Fibroblast of skin of right quadriceps (primary cell): ENCODE results near the gene PLCL2.
"Not testable (repeated sequence)": the region's sequence is repeated elsewhere in the genome, so short reads cannot be mapped to it uniquely, and the experiment has no call there.

Experiments
- DNase-seq: peaks from one replicate; pipeline ENCODE4 v3.0.0-alpha.2; 2013

The PLCL2 gene

GRCh38 chr3:17128671-17129070 is 243.9 kb downstream of the PLCL2 start:
- DNase-seq, result not testable (repeated sequence)

DNA sequence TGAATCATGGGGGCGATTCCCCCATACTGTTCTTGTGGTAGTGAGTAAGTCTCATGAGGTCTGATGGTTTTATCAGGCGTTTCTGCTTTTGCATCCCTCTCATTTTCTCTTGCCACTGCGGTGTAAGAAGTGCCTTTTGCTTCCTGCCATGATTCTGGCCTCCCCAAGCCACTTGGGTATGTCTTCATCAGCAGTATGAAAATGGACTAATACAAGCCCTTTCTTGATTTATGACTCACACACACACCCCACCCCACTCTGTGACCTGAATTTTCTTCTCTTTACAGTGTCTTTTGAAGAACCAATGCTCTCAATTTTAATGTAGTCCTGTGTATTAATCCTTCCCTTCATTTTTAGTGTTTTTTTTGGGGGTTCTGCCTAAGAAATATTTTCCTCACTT is 244.8 kb downstream of the PLCL2 start:
- DNase-seq, result no peak

DNA sequence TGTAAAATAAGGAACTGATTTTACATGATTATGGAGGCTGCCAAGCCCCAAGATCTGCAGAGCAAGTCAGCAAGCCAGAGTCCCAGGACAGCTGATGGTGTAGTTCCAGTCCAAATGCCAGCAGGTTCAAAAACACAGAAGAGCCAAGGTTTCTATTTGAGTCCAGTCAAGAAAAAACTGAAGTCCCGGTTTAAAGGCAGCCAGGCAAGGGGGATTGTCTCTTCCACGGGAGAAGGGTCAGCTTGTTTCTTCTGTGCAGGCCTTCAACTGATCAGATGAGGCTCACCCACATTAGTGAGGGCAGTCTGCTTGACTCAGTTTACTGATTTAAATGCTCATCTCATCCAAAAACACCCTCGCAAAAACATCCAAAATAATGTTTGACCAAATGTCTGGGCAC is 246.2 kb downstream of the PLCL2 start:
- no peak for DNase-seq

DNA sequence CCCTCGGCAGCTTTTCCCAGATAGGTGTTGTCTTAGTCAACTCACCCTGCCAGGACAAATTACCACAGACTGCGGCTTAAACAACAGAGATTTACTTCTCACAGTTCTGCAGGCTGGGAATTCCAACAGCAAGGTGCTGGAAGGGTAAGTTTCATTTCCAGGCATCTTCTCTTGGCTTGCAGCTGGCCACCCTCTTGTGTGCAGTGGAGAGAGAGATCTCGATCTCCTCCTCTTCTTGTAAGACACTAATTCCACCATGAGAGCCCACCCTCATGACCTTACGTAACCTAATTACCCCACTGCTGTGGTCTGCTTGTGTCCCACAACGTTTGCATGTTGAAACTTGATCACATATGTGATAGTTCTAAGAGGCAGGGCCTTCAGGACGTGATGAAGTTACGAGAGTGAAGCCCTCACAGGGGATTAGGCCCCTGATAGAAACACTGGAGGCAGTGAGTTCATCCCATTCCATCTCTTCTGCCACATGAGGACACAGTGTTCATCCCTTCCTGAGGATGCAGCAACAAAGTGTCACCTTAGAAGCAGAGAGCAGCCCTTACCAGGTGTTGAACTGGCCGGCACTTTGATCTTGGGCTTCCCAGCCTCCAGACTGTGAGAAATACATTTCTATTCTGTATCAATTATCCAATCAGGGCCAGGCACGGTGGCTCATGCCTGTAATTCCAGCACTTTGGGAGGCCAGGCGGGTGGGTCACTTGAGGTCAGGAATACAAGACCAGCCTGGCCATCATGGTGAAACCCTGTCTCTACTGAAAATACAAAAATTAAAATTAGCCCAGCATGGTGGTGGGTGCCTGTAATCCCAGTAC is 247.7 kb downstream of the PLCL2 start:
- DNase-seq, result no peak

DNA sequence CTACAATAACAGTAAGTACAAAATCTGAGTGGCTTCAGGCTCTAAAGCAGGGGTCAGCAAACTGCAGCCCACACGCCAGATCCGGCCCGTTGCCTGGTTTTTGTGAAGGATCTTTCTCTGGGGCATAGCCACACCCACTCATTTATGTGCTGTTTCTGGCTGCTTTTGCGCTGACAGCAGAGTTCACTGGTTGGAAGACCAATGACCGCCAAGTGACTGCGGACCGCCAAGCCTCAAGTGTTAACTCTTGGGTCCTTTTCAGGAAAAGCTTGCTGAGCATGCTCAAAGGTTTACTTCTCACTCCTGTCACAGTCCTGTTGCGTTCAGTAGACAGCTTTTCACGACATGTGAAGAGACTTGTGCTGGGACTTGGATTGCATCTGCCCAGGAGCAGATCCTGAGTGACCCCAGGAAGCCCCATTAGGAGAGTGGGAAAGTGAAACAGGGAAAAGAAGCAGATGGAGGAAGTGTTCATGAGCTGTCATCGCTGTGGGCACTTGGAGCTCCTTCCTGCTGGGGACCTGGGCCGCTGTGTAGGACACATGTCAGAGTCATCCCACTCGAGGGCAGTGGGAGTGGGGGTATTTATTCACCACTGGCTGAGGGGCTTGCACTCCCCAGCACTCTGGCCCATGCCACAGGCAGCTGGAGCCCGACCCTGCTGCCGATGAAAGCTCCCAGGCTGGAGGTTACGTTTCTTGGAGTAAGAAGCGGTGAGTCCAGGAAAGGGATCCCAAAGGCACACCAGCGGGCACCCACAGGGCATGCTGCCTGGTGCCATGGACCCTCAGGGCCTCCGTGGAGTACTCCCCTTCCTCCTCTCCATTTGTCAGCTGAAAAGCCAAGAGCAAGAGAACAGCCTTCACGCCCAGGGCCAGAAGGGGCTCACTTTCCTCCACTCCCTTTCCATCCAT is 249.1 kb downstream of the PLCL2 start:
- DNase-seq, result no peak

DNA sequence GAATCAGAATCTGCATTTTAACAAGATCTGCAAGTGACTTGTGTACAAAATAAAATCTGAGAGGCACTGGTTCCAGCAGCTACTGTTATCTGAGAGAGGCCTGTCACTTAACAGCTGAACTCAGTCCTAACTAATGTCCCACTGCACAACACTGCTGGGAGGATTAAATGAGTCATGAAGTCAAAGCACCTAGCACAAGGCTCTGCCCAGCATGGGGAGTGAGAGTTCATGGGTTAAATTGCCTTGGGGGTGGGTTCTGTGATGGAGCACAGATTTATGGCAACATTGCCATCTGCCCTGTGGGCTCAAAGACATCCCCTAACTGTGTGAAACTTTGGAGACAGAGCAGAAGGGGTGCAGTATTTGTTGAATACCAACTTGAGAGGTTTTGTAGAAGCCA is 250.9 kb downstream of the PLCL2 start:
- DNase-seq, result no peak

- DNase-seq, result no peak
These were observed 251.5 kb downstream of the PLCL2 start for GRCh38 chr3:17136136-17136721.

DNA sequence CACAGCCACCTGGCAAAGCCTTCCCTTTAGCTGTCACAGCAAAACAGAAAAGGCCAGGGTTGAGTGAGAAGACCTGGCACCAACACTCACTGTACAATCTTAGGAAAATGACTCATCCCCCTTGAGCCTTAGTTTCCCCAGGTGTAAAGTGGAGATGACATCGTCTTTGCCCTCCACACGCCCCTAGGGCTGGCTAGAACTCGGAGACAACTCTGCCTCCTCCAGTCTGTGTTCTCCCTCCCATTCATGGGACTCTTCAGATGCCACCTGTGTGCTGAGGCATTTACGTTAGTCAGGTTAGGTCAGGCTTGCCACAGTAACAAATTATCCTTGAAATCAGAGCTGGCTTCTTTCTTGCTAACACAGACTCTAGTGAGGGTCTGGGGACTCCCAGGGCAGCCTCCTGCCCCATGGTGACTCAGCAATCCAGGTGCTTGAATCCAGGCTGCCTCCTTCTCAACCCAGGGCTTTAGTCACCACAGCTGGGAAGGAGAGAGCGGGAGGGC is 252.6 kb downstream of the PLCL2 start:
- DNase-seq, result no peak

GRCh38 chr3:17138246-17139039 is 253.7 kb downstream of the PLCL2 start:
- no peak for DNase-seq
